ENCODE results near the gene JAZF1.

Gene JAZF1

GRCh38 chr7:28008911-28009310, 171.7 kb downstream of the JAZF1 start:
- TF ChIP-seq GABPA (IDR thresholded peaks at IDR 0.05; ENCODE audit: low read depth) (no peak), POLR2AphosphoS5 (IDR thresholded peaks at IDR 0.05; ENCODE audit: low read depth) (no peak), REST (IDR thresholded peaks at IDR 0.05; ENCODE audit: insufficient replicate concordance, low read depth) (no peak), SPI1 (IDR thresholded peaks at IDR 0.05; ENCODE audit: borderline replicate concordance, low read depth) (no peak), CTCF (IDR thresholded peaks at IDR 0.05; ENCODE audit: insufficient read depth, low read length) (no peak)
- H3K27ac ChIP-seq (replicated peaks): no peak overlapping the region
- H3K27me3 ChIP-seq (ENCODE audit: insufficient read depth, poor library complexity, severe bottlenecking): no peaks in the 10 kb centered on the region
- no peak for DNase-seq (ENCODE audit: low read depth in 1 of 2, low spot score in 1 of 2)
- H3K4me3 ChIP-seq (replicated peaks; ENCODE audit: insufficient read depth, low read length): no peak overlapping the region

- Histone ChIP-seq H3K27ac (replicated peaks) (no peak overlapping the region), H3K4me3 (replicated peaks; ENCODE audit: insufficient read depth, low read length) (no peak overlapping the region), H3K27me3 (ENCODE audit: insufficient read depth, poor library complexity, severe bottlenecking) (no peaks in the 10 kb centered on the region)
- TF ChIP-seq REST (IDR thresholded peaks at IDR 0.05; ENCODE audit: insufficient replicate concordance, low read depth): no peak
- no peak for TF ChIP-seq GABPA (IDR thresholded peaks at IDR 0.05; ENCODE audit: low read depth)
- no peak for TF ChIP-seq CTCF (IDR thresholded peaks at IDR 0.05; ENCODE audit: insufficient read depth, low read length)
- no peak for TF ChIP-seq SPI1 (IDR thresholded peaks at IDR 0.05; ENCODE audit: borderline replicate concordance, low read depth)
- no peak for TF ChIP-seq POLR2AphosphoS5 (IDR thresholded peaks at IDR 0.05; ENCODE audit: low read depth)
- DNase-seq (ENCODE audit: low read depth in 1 of 2, low spot score in 1 of 2): no peak
Observed at GRCh38 chr7:28008171-28008570, 172.4 kb downstream of the JAZF1 start.

- no peak for TF ChIP-seq GABPA (IDR thresholded peaks at IDR 0.05; ENCODE audit: low read depth)
- TF ChIP-seq CTCF (IDR thresholded peaks at IDR 0.05; ENCODE audit: insufficient read depth, low read length): no peak
- no peak for TF ChIP-seq POLR2AphosphoS5 (IDR thresholded peaks at IDR 0.05; ENCODE audit: low read depth)
- TF ChIP-seq SPI1 (IDR thresholded peaks at IDR 0.05; ENCODE audit: borderline replicate concordance, low read depth): no peak
- no peak for TF ChIP-seq REST (IDR thresholded peaks at IDR 0.05; ENCODE audit: insufficient replicate concordance, low read depth)
- no peak overlapping the region for H3K27ac ChIP-seq (replicated peaks)
- H3K27me3 ChIP-seq (ENCODE audit: insufficient read depth, poor library complexity, severe bottlenecking): no peaks in the 10 kb centered on the region
Observed at GRCh38 chr7:28006491-28006890, 174.1 kb downstream of the JAZF1 start.

More at GRCh38 chr7:28006491-28006890, 174.1 kb downstream of the JAZF1 start:
- DNase-seq (ENCODE audit: low read depth in 1 of 2, low spot score in 1 of 2): no peak
- H3K4me3 ChIP-seq (replicated peaks; ENCODE audit: insufficient read depth, low read length): no peak overlapping the region

Data from HL-60 (cell line).